ENCODE results near the gene DRAM1. TPM values are rescaled to one million over a fixed set of nuclear protein-coding genes. Genes with fewer than 3 reads are reported as not detected.

The DRAM1 gene
- total and polyA plus RNA-seq, 2 donors (not counting 1 experiment from before 2014, with no cell fraction given), result 155 to 184 TPM

DNA sequence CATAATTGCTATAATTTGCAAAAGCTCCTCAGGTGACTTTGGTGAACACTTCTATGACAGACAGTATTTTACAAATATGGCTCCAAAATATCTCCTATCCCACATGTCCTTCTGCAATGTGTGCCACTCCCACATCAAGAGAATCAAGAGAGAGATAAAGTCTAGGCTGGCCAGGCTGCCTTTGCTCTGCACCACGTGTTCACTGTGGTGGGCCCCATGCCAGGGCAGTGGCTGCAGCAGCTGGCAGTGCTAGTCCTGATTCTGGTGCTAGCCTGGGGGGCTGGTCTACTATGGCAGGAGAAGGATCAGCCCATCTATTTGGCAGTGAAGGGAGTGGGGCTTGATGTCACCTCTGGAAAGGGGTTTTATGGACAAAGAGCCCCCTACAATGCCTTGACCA, 86.3 kb downstream of the DRAM1 start:
- Histone ChIP-seq H2AFZ (ENCODE audit: low read length) (no peak overlapping the region), H3K36me3 (ENCODE audit: control insufficient read depth, insufficient read depth, low read length) (no peaks in the 10 kb centered on the region), H3K4me3 (replicated peaks in 1 of 4; ENCODE audit: control extremely low read depth in 1 of 4, insufficient read depth in 1 of 4, low read depth in 3 of 4, low read length in 4 of 4) (no peak overlapping the region), H3K27ac (ENCODE audit: insufficient read depth, low read length) (no peak overlapping the region), H3K4me1 (ENCODE audit: control insufficient read depth, extremely low read depth, insufficient read depth, low read length) (no peaks in the 10 kb centered on the region), H3K79me2 (ENCODE audit: control insufficient read depth, insufficient read depth, low read length) (no peaks in the 10 kb centered on the region), H4K20me1 (ENCODE audit: control insufficient read depth, extremely low read depth, insufficient read depth, low read length) (no peaks in the 10 kb centered on the region), H3K27me3 (ENCODE audit: control insufficient read depth, insufficient read depth, low read length) (no peaks in the 10 kb centered on the region), H3K9me3 (ENCODE audit: control insufficient read depth, insufficient read depth, low read depth, low read length) (no peaks in the 10 kb centered on the region), H3K4me2 (ENCODE audit: extremely low read depth, insufficient read depth, low read length) (no peak overlapping the region), H3K9ac (ENCODE audit: insufficient read depth, low read length) (no peak overlapping the region)
- TF ChIP-seq EZH2 (IDR thresholded peaks at IDR 0.05; ENCODE audit: low read length, missing control alignments), result no peak
- DNase-seq (ENCODE audit: low read depth in 2 of 2), result no peak

DNA sequence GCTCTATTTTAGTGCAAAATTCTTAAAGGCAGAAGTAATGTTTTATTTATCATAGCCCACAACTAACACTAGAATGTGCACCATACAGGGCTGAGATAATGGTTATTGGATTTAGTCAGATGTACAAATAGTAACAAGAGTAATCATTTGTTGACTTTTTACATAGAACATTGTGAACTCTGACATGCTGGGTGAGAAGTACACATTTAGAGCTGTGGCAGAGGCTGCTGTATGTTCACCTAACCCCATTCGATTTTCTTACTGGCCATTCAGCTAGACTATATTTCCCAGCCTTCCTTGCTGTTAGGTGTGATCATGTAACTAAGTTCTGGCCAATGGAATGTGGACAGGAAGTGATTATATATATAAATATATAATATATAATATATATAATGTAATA, 89.1 kb downstream of the DRAM1 start:
- no peak overlapping the region for H2AFZ ChIP-seq (ENCODE audit: low read length)
- no peaks in the 10 kb centered on the region for H3K79me2 ChIP-seq (ENCODE audit: control insufficient read depth, insufficient read depth, low read length)
- H3K36me3 ChIP-seq (ENCODE audit: control insufficient read depth, insufficient read depth, low read length), result no peaks in the 10 kb centered on the region
- DNase-seq (ENCODE audit: low read depth in 2 of 2), result no peak
- H3K4me1 ChIP-seq (ENCODE audit: control insufficient read depth, extremely low read depth, insufficient read depth, low read length), result no peaks in the 10 kb centered on the region
- H4K20me1 ChIP-seq (ENCODE audit: control insufficient read depth, extremely low read depth, insufficient read depth, low read length), result no peaks in the 10 kb centered on the region
- H3K27me3 ChIP-seq (ENCODE audit: control insufficient read depth, insufficient read depth, low read length), result no peaks in the 10 kb centered on the region
- no peaks in the 10 kb centered on the region for H3K9me3 ChIP-seq (ENCODE audit: control insufficient read depth, insufficient read depth, low read depth, low read length)
- no peak overlapping the region for H3K4me3 ChIP-seq (replicated peaks in 1 of 4; ENCODE audit: control extremely low read depth in 1 of 4, insufficient read depth in 1 of 4, low read depth in 3 of 4, low read length in 4 of 4)
- no peak overlapping the region for H3K9ac ChIP-seq (ENCODE audit: insufficient read depth, low read length)
- no peak overlapping the region for H3K4me2 ChIP-seq (ENCODE audit: extremely low read depth, insufficient read depth, low read length)
- no peak overlapping the region for H3K27ac ChIP-seq (ENCODE audit: insufficient read depth, low read length)
- TF ChIP-seq, protein P1, sequence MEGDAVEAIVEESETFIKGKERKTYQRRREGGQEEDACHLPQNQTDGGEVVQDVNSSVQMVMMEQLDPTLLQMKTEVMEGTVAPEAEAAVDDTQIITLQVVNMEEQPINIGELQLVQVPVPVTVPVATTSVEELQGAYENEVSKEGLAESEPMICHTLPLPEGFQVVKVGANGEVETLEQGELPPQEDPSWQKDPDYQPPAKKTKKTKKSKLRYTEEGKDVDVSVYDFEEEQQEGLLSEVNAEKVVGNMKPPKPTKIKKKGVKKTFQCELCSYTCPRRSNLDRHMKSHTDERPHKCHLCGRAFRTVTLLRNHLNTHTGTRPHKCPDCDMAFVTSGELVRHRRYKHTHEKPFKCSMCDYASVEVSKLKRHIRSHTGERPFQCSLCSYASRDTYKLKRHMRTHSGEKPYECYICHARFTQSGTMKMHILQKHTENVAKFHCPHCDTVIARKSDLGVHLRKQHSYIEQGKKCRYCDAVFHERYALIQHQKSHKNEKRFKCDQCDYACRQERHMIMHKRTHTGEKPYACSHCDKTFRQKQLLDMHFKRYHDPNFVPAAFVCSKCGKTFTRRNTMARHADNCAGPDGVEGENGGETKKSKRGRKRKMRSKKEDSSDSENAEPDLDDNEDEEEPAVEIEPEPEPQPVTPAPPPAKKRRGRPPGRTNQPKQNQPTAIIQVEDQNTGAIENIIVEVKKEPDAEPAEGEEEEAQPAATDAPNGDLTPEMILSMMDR (conservative IDR thresholded peaks at IDR 0.05 in 1 of 2, IDR thresholded peaks at IDR 0.05 in 1 of 2; ENCODE audit: low read depth in 1 of 2, low read length in 2 of 2), result no peak
- TF ChIP-seq EZH2 (IDR thresholded peaks at IDR 0.05; ENCODE audit: low read length, missing control alignments), result no peak

DNA sequence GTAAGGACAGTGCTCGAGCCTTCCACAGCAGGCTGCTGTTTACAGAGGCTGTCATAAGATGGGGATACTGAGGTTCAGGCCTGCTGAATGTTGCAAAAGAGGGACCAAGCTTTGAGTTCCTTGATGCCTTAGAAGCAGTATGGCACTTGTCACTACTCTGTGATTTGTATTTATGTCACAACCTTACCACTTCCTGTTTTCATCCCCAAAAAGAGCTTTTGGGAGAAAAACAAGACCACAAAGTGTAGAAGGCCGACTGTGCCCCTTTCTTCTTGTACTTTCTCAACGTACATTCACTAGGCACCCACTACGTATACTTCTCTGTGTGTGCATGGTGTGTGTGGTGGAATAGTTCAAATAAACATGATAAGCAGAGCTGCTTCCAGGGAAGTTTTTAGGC, 90.1 kb downstream of the DRAM1 start:
- no peaks in the 10 kb centered on the region for H3K9me3 ChIP-seq (ENCODE audit: control insufficient read depth, insufficient read depth, low read depth, low read length)
- H3K27ac ChIP-seq (ENCODE audit: insufficient read depth, low read length), result no peak overlapping the region
- H3K79me2 ChIP-seq (ENCODE audit: control insufficient read depth, insufficient read depth, low read length), result no peaks in the 10 kb centered on the region
- no peaks in the 10 kb centered on the region for H4K20me1 ChIP-seq (ENCODE audit: control insufficient read depth, extremely low read depth, insufficient read depth, low read length)
- no peak overlapping the region for H2AFZ ChIP-seq (ENCODE audit: low read length)
- no peaks in the 10 kb centered on the region for H3K27me3 ChIP-seq (ENCODE audit: control insufficient read depth, insufficient read depth, low read length)
- no peak for DNase-seq (ENCODE audit: low read depth in 2 of 2)
- no peak overlapping the region for H3K4me3 ChIP-seq (replicated peaks in 1 of 4; ENCODE audit: control extremely low read depth in 1 of 4, insufficient read depth in 1 of 4, low read depth in 3 of 4, low read length in 4 of 4)
- no peaks in the 10 kb centered on the region for H3K4me1 ChIP-seq (ENCODE audit: control insufficient read depth, extremely low read depth, insufficient read depth, low read length)
- H3K4me2 ChIP-seq (ENCODE audit: extremely low read depth, insufficient read depth, low read length), result no peak overlapping the region
- TF ChIP-seq EZH2 (IDR thresholded peaks at IDR 0.05; ENCODE audit: low read length, missing control alignments), result no peak
- TF ChIP-seq, protein P1 (conservative IDR thresholded peaks at IDR 0.05 in 1 of 2, IDR thresholded peaks at IDR 0.05 in 1 of 2; ENCODE audit: low read depth in 1 of 2, low read length in 2 of 2), result no peak
- no peaks in the 10 kb centered on the region for H3K36me3 ChIP-seq (ENCODE audit: control insufficient read depth, insufficient read depth, low read length)
- no peak overlapping the region for H3K9ac ChIP-seq (ENCODE audit: insufficient read depth, low read length)

Measured in fibroblast of lung (primary cell).